NCI-H128 (cell line): ENCODE measurements around the gene CREG2.
"Not testable (repeated sequence)": the region's sequence is repeated elsewhere in the genome, so short reads cannot be mapped to it uniquely, and the experiment has no call there.

Experiments
- DNase-seq: peaks from one replicate; lab custom pipeline; 2025; ENCODE audit not compliant: unreplicated experiment; lab: John Stamatoyannopoulos, UW

The CREG2 gene

GRCh38 chr2:101348883-101349282 lies 38.4 kb downstream of the CREG2 start:
- DNase-seq: no peak

GRCh38 chr2:101346909-101347308 lies 40.4 kb downstream of the CREG2 start:
- no peak for DNase-seq

- DNase-seq: no peak
Measured at GRCh38 chr2:101344137-101344536, 43.2 kb downstream of the CREG2 start.

GRCh38 chr2:101342625-101343008 lies 44.7 kb downstream of the CREG2 start:
- no peak for DNase-seq

GRCh38 chr2:101341901-101342624 lies 45.2 kb downstream of the CREG2 start:
- DNase-seq: no peak

GRCh38 chr2:101341421-101341820 lies 45.9 kb downstream of the CREG2 start:
- no peak for DNase-seq

GRCh38 chr2:101340141-101340551 lies 47.2 kb downstream of the CREG2 start:
- DNase-seq: no peak

GRCh38 chr2:101339266-101339880 lies 47.9 kb downstream of the CREG2 start:
- no peak for DNase-seq

GRCh38 chr2:101337877-101338276 lies 49.4 kb downstream of the CREG2 start:
- no peak for DNase-seq

- DNase-seq: no peak
Measured at GRCh38 chr2:101332885-101333766, 54.2 kb downstream of the CREG2 start.

GRCh38 chr2:101331202-101331601 lies 56.1 kb downstream of the CREG2 start:
- DNase-seq: no peak

GRCh38 chr2:101330253-101330933 lies 56.9 kb downstream of the CREG2 start:
- DNase-seq: no peak

- no peak for DNase-seq
Measured at GRCh38 chr2:101329026-101329425, 58.3 kb downstream of the CREG2 start.

GRCh38 chr2:101328474-101329007 lies 58.8 kb downstream of the CREG2 start:
- DNase-seq: no peak

GRCh38 chr2:101327863-101328394 lies 59.4 kb downstream of the CREG2 start:
- no peak for DNase-seq

- DNase-seq: no peak
Measured at GRCh38 chr2:101325425-101325824, 61.9 kb downstream of the CREG2 start.

- not testable (repeated sequence) for DNase-seq
Measured at GRCh38 chr2:101316568-101316967, 70.7 kb downstream of the CREG2 start.

GRCh38 chr2:101311696-101312017 lies 75.6 kb downstream of the CREG2 start:
- DNase-seq: no peak

GRCh38 chr2:101310834-101311695 lies 76.2 kb downstream of the CREG2 start:
- no peak for DNase-seq
